ENCODE measurements around the gene VWA5B1. TPM values are rescaled to one million over a fixed set of nuclear protein-coding genes. Genes with fewer than 3 reads are reported as not detected.

VWA5B1 gene
- total and polyA plus RNA-seq, 2 donors (not counting 3 experiments of a cell fraction or from before 2014, with no cell fraction given), result not detected

DNA sequence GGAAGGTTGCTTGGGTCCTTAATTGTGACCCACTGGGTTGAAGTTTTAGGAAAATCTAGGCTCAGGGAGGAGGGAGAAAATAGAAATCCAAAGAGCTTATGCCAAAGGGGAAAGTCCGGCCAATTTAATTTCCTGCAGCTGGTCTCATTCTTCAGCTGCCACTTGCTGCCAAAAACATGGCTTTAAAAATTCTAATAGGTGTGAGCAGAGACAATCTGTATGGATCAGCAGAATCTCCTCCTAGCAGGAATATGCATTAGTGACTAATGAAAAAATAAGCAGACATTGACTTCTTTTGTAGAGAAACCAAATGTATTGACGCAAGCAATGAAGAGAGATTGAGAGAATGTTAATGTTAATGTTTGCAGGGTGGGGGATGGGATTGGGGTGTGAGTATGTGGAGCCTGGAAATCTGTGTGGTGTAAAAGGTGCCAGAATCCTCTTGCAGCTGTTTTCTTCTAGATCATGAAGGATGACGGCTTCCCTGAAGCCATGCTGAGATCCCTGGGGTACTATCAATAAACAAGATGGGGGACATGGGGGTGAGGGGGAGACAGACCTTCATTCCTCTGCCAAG, 35.3 kb downstream of the VWA5B1 start:
- H3K9me1 ChIP-seq (replicated peaks; ENCODE audit: control insufficient read depth, extremely low read depth, insufficient read depth, low read length), result no peaks in the 10 kb centered on the region
- H3K27ac ChIP-seq (ENCODE audit: insufficient read depth, low read depth, low read length), result no peak overlapping the region
- H3K9ac ChIP-seq (replicated peaks; ENCODE audit: extremely low read depth, insufficient read depth, low read length), result no peak overlapping the region
- dilution Hi-C loops (cut with MboI; ENCODE audit: extremely low pct_ligation_motif_present, low sequenced_read_pairs) (no loop called here), intact Hi-C loops (cut with micrococcal nuclease) (no loop called here)
- H3K9me3 ChIP-seq (replicated peaks; ENCODE audit: control insufficient read depth, insufficient read depth, low read length), result no peaks in the 10 kb centered on the region
- no peak overlapping the region for H2AFZ ChIP-seq (ENCODE audit: low read depth, low read length)
- no peak for DNase-seq (ENCODE audit: low read depth, low spot score)
- H3K27me3 ChIP-seq (ENCODE audit: control insufficient read depth in 2 of 2, insufficient read depth in 2 of 2, low read length in 2 of 2), result peaks cover 1 to 7% of the 10 kb centered on the region in 2 experiments
- H3K36me3 ChIP-seq (ENCODE audit: control insufficient read depth in 2 of 2, extremely low read depth in 1 of 2, insufficient read depth in 2 of 2, low read length in 2 of 2), result no peaks in the 10 kb centered on the region
- no peaks in the 10 kb centered on the region for H4K20me1 ChIP-seq (replicated peaks; ENCODE audit: control insufficient read depth, extremely low read depth, insufficient read depth, low read length)
- H3K4me1 ChIP-seq (ENCODE audit: control insufficient read depth, extremely low read depth, insufficient read depth, low read length), result no peaks in the 10 kb centered on the region
- no peak overlapping the region for H3K4me2 ChIP-seq (ENCODE audit: insufficient read depth, low read length)
- no peaks in the 10 kb centered on the region for H3K79me2 ChIP-seq (ENCODE audit: control insufficient read depth, insufficient read depth, low read length)
- no peak for FAIRE-seq
- no TSS peak for BruUV-seq (replicated peaks)
- ChIA-PET POLR2A (no interaction called here), CTCF (interaction anchor here (0.8 kb wide), 1 partner anchor 113 kb away, joined by 3 read pairs; no protein-coding TSS in a partner anchor)
- TF ChIP-seq FOS (IDR thresholded peaks at IDR 0.05; ENCODE audit: borderline replicate concordance, insufficient read depth, low read length) (no peak), POLR2AphosphoS5 (IDR thresholded peaks at IDR 0.05; ENCODE audit: insufficient read depth, low read depth, low read length) (no peak), JUN (IDR thresholded peaks at IDR 0.05; ENCODE audit: borderline replicate concordance, insufficient read depth, insufficient read length, low read depth) (no peak), EZH2 (IDR thresholded peaks at IDR 0.05; ENCODE audit: borderline replicate concordance, low read depth, low read length, severe bottlenecking) (no peak), POLR2A (IDR thresholded peaks at IDR 0.05; ENCODE audit: low read depth, low read length) (no peak), GATA2 (IDR thresholded peaks at IDR 0.05; ENCODE audit: insufficient read depth, insufficient read length, low read depth, low read length) (no peak), MYC (IDR thresholded peaks at IDR 0.05; ENCODE audit: low read depth, low read length) (no peak)
- TF ChIP-seq, protein P1, sequence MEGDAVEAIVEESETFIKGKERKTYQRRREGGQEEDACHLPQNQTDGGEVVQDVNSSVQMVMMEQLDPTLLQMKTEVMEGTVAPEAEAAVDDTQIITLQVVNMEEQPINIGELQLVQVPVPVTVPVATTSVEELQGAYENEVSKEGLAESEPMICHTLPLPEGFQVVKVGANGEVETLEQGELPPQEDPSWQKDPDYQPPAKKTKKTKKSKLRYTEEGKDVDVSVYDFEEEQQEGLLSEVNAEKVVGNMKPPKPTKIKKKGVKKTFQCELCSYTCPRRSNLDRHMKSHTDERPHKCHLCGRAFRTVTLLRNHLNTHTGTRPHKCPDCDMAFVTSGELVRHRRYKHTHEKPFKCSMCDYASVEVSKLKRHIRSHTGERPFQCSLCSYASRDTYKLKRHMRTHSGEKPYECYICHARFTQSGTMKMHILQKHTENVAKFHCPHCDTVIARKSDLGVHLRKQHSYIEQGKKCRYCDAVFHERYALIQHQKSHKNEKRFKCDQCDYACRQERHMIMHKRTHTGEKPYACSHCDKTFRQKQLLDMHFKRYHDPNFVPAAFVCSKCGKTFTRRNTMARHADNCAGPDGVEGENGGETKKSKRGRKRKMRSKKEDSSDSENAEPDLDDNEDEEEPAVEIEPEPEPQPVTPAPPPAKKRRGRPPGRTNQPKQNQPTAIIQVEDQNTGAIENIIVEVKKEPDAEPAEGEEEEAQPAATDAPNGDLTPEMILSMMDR (IDR thresholded peaks at IDR 0.05; ENCODE audit: extremely low read depth in 1 of 2, insufficient read depth in 1 of 2, low read depth in 1 of 2, low read length in 2 of 2), result no peak
- TF ChIP-seq, protein P2, sequence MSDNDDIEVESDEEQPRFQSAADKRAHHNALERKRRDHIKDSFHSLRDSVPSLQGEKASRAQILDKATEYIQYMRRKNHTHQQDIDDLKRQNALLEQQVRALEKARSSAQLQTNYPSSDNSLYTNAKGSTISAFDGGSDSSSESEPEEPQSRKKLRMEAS (IDR thresholded peaks at IDR 0.05; ENCODE audit: insufficient read depth, insufficient read length), result no peak
- H3K4me3 ChIP-seq (replicated peaks in 1 of 3; ENCODE audit: insufficient read depth in 1 of 3, low read depth in 1 of 3, low read length in 3 of 3), result no peak overlapping the region
